Activated T-helper 2 cell treated with anti-CD3 and anti-CD28 coated beads, Interferon-gamma antibody, Interleukin-2, Interleukin-4, amounts not matched to agents 10 μg/mL and 5 μg/mL and 100 μg/mL, durations not matched to agents 14 hours and 24 hours and 36 hours (primary cell): ENCODE measurements around the gene AUTS2. TPM values are rescaled to one million over a fixed set of nuclear protein-coding genes. Genes with fewer than 3 reads are reported as not detected.

Experiments used
- DNase-seq: peaks from one replicate; pipeline ENCODE4 v3.0.0; 2021; ENCODE audit warnings: low spot score
- H3K27ac Mint-ChIP-seq: one replicate; pipeline ENCODE4 v1.8.0; 2021; ENCODE audit warnings: mixed read lengths
- H3K27me3 Mint-ChIP-seq: one replicate; pipeline ENCODE4 v1.8.0; 2021; ENCODE audit warnings: low read depth, mixed read lengths
- H3K36me3 Mint-ChIP-seq: one replicate; pipeline ENCODE4 v1.8.0; 2021; ENCODE audit warnings: low read depth, mixed read lengths
- H3K4me1 Mint-ChIP-seq: one replicate; pipeline ENCODE4 v1.8.0; 2021; ENCODE audit warnings: low read depth, mixed read lengths
- H3K4me3 Mint-ChIP-seq: one replicate; pipeline ENCODE4 v1.8.0; 2021; ENCODE audit warnings: low read depth, mild to moderate bottlenecking, moderate library complexity, mixed read lengths
- H3K9me3 Mint-ChIP-seq: one replicate; pipeline ENCODE4 v1.8.0; 2021; ENCODE audit warnings: mixed read lengths
- intact Hi-C: fragments of 100-400 bp; cut with micrococcal nuclease; formaldehyde crosslinking; loops from one replicate; pipeline ENCODE4 v1.15.1; 2023
- total RNA-seq: library from RNA; stranded (reverse); gene quantifications from 2 replicates; pipeline ENCODE4 v1.2.3, GENCODE V29; 2022

Gene AUTS2
- total RNA-seq, 1 donor from 2014 or later: 1.1 TPM

- H3K4me3 Mint-ChIP-seq: no peak overlapping the region
- H3K4me1 Mint-ChIP-seq: no peaks in the 10 kb centered on the region
- H3K27ac Mint-ChIP-seq: no peak overlapping the region
- no peaks in the 10 kb centered on the region for H3K36me3 Mint-ChIP-seq
- H3K27me3 Mint-ChIP-seq: no peaks in the 10 kb centered on the region
- DNase-seq: no peak
- intact Hi-C loops: no loop called here
- no peaks in the 10 kb centered on the region for H3K9me3 Mint-ChIP-seq
These were observed 144.0 kb downstream of the AUTS2 start for GRCh38 chr7:69742237-69742636.

DNA sequence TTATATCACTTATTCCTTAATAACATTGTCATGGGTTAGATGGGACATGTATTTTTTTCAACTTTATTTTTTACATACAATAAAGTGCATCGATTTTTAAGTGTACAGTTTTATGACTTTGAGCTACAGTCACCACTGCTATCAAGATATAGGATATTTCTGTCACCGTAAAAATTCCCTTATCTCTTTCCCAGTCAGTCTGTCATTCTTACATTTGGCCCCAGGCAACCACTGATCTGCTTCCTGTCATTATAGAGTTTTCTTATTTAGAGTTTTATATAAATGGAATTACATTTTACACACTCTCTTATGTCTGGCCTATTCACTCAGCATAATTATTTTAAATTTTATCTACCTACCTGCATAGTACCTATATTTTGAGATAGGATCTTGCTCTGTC lies 145.2 kb downstream of the AUTS2 start:
- Mint-ChIP-seq H3K4me3 (no peak overlapping the region), H3K27ac (no peak overlapping the region), H3K9me3 (no peaks in the 10 kb centered on the region)

GRCh38 chr7:69744026-69744425 lies 145.8 kb downstream of the AUTS2 start:
- Mint-ChIP-seq H3K27me3 (no peaks in the 10 kb centered on the region), H3K4me1 (no peaks in the 10 kb centered on the region), H3K27ac (no peak overlapping the region), H3K4me3 (no peak overlapping the region), H3K9me3 (no peaks in the 10 kb centered on the region), H3K36me3 (no peaks in the 10 kb centered on the region)
- DNase-seq: no peak
- intact Hi-C loops: no loop called here

More for the DNA sequence above, 145.2 kb downstream of the AUTS2 start:
- no peak for DNase-seq
- Mint-ChIP-seq H3K27me3 (no peaks in the 10 kb centered on the region), H3K36me3 (no peaks in the 10 kb centered on the region), H3K4me1 (no peaks in the 10 kb centered on the region)
- intact Hi-C loops: no loop called here

- Mint-ChIP-seq H3K36me3 (no peaks in the 10 kb centered on the region), H3K4me3 (no peak overlapping the region), H3K4me1 (no peaks in the 10 kb centered on the region), H3K27me3 (no peaks in the 10 kb centered on the region), H3K27ac (no peak overlapping the region), H3K9me3 (no peaks in the 10 kb centered on the region)
- no peak for DNase-seq
- intact Hi-C loops: no loop called here
These were observed 148.1 kb downstream of the AUTS2 start for GRCh38 chr7:69746383-69746782.

GRCh38 chr7:69747144-69747543 lies 148.9 kb downstream of the AUTS2 start:
- Mint-ChIP-seq H3K27ac (no peak overlapping the region), H3K4me1 (no peaks in the 10 kb centered on the region), H3K27me3 (no peaks in the 10 kb centered on the region), H3K4me3 (no peak overlapping the region), H3K36me3 (no peaks in the 10 kb centered on the region), H3K9me3 (no peaks in the 10 kb centered on the region)
- intact Hi-C loops: no loop called here
- DNase-seq: no peak

GRCh38 chr7:69748530-69748929 lies 150.3 kb downstream of the AUTS2 start:
- no peak overlapping the region for H3K27ac Mint-ChIP-seq
- no peaks in the 10 kb centered on the region for H3K36me3 Mint-ChIP-seq
- intact Hi-C loops: no loop called here

GRCh38 chr7:69749372-69749979 lies 151.2 kb downstream of the AUTS2 start:
- Mint-ChIP-seq H3K4me1 (no peaks in the 10 kb centered on the region), H3K36me3 (no peaks in the 10 kb centered on the region), H3K9me3 (no peaks in the 10 kb centered on the region), H3K27ac (no peak overlapping the region), H3K27me3 (no peaks in the 10 kb centered on the region), H3K4me3 (no peak overlapping the region)
- no peak for DNase-seq
- intact Hi-C loops: no loop called here

More at GRCh38 chr7:69748530-69748929, 150.3 kb downstream of the AUTS2 start:
- H3K27me3 Mint-ChIP-seq: no peaks in the 10 kb centered on the region
- no peak for DNase-seq
- no peaks in the 10 kb centered on the region for H3K4me1 Mint-ChIP-seq
- H3K9me3 Mint-ChIP-seq: no peaks in the 10 kb centered on the region
- no peak overlapping the region for H3K4me3 Mint-ChIP-seq

DNA sequence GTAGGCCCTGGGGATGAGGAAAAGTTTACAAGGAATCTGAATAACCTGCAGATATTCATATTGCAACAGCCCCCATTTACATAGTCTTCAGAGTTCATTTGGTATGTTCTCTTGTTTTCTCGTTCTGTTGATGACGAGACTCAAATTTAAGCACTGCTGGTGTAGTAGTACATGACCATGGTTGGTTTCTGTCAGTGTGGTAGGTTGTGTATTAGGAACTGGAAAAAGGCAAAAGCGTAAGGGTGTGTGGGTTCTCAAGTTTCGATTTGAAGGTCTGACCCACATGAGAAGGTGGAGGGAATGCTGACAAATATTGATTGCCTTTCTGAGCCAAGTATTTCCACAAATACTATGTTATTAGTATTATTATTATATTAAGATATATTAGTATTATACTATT lies 151.7 kb downstream of the AUTS2 start:
- intact Hi-C loops: no loop called here
- Mint-ChIP-seq H3K9me3 (no peaks in the 10 kb centered on the region), H3K4me1 (no peaks in the 10 kb centered on the region)

DNA sequence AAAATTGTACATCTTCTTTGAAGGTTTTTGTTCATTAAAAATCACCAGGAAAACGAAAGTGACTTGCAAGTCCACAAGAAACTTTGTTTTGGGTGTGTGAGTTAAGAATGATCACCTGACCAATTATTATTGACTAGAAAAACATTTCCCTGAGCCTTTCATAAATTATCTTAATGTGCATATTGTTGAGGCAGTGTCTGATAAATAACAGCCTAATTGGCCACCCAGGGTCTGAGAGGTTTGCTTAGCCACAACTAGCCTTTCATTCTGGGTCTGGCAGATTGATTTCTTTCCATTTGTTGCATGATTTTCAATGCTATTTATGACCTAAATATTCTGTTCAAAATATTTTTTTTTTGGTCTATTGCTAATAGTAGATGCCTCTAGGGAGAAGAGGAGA lies 152.8 kb downstream of the AUTS2 start:
- Mint-ChIP-seq H3K4me1 (no peaks in the 10 kb centered on the region), H3K27me3 (no peaks in the 10 kb centered on the region), H3K4me3 (no peak overlapping the region), H3K27ac (no peak overlapping the region), H3K9me3 (no peaks in the 10 kb centered on the region), H3K36me3 (no peaks in the 10 kb centered on the region)
- intact Hi-C loops: no loop called here
- DNase-seq: no peak

More for the DNA sequence above, 151.7 kb downstream of the AUTS2 start:
- Mint-ChIP-seq H3K27ac (no peak overlapping the region), H3K36me3 (no peaks in the 10 kb centered on the region), H3K27me3 (no peaks in the 10 kb centered on the region), H3K4me3 (no peak overlapping the region)
- DNase-seq: no peak

DNA sequence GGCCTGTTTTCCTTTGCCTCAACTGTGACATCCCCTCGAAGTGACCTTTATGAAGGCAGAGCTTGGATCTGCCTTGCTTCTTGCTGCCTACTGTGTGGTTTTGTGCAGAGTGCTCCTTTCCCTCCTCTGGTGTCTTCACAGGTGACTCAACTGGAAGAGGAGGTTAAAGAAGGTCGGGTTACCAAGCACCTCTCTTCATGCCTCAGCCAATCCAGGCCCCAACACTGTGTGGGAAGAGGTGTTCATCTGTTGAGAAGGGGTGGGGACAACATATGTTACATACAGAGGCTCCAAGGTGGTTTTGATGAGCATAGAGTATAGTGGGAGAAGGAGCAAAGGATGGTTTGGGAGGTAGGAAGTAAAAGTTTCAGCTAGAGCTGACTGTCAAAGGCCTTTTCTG lies 155.7 kb downstream of the AUTS2 start:
- DNase-seq: no peak
- no peaks in the 10 kb centered on the region for H3K9me3 Mint-ChIP-seq
- H3K36me3 Mint-ChIP-seq: no peaks in the 10 kb centered on the region
- intact Hi-C loops: no loop called here
- H3K4me3 Mint-ChIP-seq: no peak overlapping the region
- no peaks in the 10 kb centered on the region for H3K27me3 Mint-ChIP-seq
- no peak overlapping the region for H3K27ac Mint-ChIP-seq
- H3K4me1 Mint-ChIP-seq: no peaks in the 10 kb centered on the region

GRCh38 chr7:69754476-69754875 lies 156.2 kb downstream of the AUTS2 start:
- Mint-ChIP-seq H3K27me3 (no peaks in the 10 kb centered on the region), H3K9me3 (no peaks in the 10 kb centered on the region), H3K4me3 (no peak overlapping the region), H3K27ac (no peak overlapping the region), H3K36me3 (no peaks in the 10 kb centered on the region), H3K4me1 (no peaks in the 10 kb centered on the region)
- intact Hi-C loops: no loop called here
- DNase-seq: no peak

DNA sequence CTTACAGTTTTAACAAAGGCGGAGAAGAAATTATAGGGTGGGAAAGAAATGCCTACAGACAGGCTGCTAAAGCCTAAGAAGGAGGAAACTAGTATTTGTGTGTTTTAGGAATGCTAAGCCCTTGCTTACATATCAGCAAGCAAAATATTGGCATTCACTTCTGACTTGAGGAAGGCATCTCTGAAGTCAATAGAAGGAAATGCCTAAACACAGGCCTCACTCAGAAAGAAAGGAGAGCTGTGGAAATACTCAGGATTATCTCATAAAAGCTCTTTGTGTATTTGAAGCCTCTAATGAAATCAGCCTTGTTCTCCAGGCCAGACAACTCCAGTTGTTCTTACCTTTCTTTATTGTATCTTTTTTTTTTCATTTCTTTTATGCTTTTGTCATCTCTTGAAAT lies 158.0 kb downstream of the AUTS2 start:
- Mint-ChIP-seq H3K36me3 (no peaks in the 10 kb centered on the region), H3K27me3 (no peaks in the 10 kb centered on the region), H3K4me1 (no peaks in the 10 kb centered on the region), H3K27ac (no peak overlapping the region), H3K9me3 (no peaks in the 10 kb centered on the region), H3K4me3 (no peak overlapping the region)
- intact Hi-C loops: no loop called here
- DNase-seq: no peak

- no peaks in the 10 kb centered on the region for H3K36me3 Mint-ChIP-seq
- intact Hi-C loops: no loop called here
- no peak overlapping the region for H3K4me3 Mint-ChIP-seq
- H3K27me3 Mint-ChIP-seq: no peaks in the 10 kb centered on the region
- no peak for DNase-seq
- no peaks in the 10 kb centered on the region for H3K9me3 Mint-ChIP-seq
- no peak overlapping the region for H3K27ac Mint-ChIP-seq
- no peaks in the 10 kb centered on the region for H3K4me1 Mint-ChIP-seq
These were observed 159.3 kb downstream of the AUTS2 start for GRCh38 chr7:69757528-69757927.

- Mint-ChIP-seq H3K27me3 (no peaks in the 10 kb centered on the region), H3K27ac (no peak overlapping the region), H3K36me3 (no peaks in the 10 kb centered on the region), H3K4me3 (no peak overlapping the region), H3K9me3 (no peaks in the 10 kb centered on the region), H3K4me1 (no peaks in the 10 kb centered on the region)
- no peak for DNase-seq
- intact Hi-C loops: no loop called here
These were observed 159.7 kb downstream of the AUTS2 start for GRCh38 chr7:69757981-69758430.
